ENCODE measurements around the gene P4HA2.
A peak's percentile ranks its signal among the peaks of the same experiment; 100 is the strongest.
"Not testable (repeated sequence)": the region's sequence is repeated elsewhere in the genome, so short reads cannot be mapped to it uniquely, and the experiment has no call there.

The P4HA2 gene

DNA sequence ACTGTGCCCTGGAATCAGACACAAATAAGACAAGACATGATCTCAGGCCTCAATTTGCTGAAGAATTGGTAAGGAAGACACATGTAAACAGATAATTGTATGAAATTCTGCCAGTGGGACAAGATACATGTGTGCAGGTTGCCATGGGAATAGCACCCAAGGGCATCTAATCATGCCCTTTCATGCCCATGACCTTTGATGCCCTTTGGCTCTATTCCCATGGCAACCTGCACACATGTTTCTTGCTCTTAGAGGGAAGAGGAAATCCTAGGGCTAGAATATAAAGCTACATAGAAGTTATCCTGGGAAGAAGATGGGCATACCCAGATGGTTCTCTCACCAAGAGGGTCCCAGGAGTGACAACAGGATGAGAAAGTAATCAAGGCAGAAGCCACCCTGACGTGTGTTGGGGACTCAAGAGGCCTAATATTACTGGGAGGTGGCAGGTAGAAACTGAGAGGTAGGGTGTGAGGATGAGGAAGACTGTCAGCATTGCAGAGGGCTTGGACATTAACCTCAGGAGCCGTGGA is 34.4 kb downstream of the P4HA2 start:
- DNase-seq, result no peak

DNA sequence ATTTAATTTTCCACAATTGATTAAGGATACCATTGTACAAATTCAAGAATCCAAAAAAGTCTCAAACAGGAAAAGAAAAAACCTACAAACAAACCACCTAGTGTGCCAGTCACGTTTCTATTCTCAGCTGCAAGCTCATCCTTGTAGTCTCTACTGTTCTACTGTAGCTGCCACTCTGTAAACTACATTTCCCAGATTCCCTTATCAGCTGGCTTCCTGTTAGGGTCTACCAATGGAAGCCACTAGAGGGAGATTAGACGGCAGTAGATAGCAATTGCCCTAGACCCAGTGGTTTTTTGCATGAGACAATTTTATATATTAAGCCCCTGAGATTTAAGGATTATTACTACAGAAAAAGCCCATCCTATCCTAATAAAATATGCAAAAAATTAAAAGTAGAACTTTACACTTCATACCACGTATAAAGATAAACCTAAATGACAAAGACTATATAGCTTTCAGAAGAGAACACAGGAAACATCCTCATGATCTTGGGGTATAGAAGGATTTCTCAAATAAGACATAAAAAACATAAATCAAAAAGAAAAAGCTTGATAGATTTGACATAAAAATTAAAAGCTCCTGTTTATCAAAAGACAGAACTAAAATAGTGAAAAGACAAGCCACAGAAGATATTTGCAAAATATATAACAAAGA is 37.4 kb downstream of the P4HA2 start:
- DNase-seq, result no peak

DNA sequence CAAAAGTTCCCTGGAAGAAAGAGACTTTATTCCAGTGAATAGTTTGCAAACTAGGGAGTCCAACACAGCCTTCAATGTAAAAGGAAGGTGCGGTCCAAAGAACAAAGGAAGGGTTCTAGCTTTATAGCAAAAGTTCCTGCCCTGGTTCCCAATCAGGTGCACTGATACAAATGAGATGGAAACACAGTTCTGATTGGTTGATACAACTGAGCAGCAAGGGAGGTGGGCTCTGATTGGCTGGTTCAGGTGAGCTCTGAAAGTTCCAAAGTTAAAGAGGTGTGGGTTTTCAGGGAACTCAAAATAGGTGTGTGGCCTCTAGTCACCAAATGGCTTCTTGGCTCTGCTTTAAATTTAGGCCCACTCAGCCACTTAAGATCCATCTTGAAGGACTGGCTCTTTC is 43.1 kb downstream of the P4HA2 start:
- DNase-seq, result no peak

DNA sequence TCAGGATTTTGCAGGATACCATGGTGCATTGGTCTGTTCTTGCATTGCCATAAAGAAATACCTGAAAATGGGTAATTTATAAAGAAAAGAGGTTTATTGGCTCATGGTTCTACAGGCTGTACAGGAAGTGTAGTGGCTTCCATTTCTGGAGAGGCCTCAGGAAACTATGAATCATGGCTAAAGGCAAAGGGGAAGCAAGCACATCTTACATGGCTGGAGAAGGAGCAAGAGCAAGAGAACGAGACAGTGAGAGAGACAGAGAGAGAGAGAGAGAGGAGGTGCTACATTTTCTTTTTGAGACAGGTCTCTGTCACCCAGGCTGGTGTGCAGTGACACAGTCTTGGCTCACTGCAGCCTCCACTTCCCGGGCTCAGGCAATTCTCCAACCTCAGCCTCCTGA is 43.9 kb downstream of the P4HA2 start:
- DNase-seq, result no peak

DNA sequence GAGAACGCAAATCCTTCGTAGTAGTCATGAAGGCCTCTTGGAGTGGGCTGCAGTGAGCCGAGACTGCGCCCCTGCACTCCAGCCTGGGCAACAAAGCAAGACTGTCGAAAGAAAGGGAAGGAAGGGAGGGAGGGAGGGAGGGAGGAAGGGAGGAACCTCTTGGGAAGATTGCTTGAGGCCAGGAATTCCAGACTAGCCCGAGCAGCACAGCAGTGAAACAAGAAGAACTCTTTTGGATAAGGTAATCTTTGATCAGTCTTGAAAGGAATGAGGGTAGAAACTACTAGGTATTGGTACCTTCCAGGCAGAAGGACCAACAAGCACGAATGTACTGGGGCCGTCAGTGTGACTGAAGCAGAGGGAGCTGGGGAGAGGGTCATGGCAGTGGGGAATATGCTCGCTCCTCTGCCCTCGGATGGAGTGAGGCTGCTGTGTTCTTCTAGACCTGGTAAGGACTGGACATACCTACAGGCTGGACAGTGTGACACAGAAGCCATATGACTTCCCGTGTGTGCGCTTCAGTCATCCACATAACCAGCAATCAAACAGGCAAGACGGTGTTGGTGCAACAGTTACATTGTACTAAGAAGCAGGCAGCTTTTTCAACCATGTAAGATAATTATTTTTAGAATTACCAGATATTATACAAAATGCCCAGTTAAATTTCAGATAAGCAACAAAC is 45.2 kb downstream of the P4HA2 start:
- DNase-seq, result no peak

DNA sequence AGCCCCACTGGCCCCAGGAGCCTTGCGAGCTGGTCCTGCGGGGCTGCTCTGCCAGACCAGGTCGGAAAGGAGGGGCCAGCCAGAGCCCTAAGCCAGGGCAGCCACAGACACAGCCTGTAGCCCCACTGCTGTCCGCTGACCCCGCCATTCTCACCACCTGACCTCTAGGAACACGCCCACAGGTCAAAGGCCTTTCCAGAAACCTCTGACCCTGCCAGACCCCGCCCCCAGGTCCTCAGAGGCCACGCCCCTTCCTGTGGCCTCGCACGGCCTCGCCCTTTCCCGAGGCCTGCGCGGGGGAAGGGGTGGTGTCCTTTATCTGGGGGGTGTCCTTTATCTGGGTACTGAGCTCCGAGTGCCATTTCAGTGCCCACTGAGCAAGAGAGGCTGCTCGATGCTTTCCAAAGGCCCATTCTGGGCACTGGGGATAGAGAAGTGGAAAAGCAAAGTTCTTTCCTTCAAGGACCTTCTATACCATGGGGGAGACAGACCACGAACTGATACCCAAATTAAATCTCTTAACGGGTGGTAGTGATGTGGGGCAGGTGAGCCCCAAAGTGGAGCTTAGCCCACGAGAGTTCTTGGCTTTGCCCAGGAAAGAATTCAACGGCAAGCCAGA is 46.5 kb downstream of the P4HA2 start:
- DNase-seq, result no peak

DNA sequence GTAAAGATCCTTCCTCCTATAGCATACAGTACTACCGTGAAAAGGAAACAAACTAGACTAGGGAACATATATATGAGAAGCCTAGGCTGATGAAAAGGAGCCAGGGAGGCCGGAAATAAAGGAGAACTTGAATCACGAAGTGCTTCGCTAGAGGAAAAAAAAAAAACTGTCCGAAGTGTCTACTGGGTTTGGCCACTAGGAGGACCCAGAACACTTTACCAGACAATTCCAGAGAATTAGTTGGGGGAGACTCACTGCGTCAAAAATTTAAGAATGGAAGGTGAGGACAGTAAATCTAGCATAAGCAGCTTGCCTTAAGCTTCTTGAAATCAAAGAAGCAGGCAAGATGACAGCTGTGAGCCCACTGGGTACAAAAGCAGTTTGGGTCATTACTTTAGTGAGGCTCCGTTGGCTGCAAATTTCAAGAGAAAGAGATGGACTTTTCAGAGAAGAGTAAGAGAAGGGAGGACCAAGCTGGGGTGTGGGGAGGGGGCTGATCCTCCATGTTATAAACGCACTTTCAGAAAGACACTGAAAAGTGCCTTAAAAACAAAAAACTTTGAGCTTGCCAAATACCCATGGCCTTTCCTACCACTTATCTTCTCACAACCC is 47.4 kb downstream of the P4HA2 start:
- DNase-seq, result peak; percentile 57

DNA sequence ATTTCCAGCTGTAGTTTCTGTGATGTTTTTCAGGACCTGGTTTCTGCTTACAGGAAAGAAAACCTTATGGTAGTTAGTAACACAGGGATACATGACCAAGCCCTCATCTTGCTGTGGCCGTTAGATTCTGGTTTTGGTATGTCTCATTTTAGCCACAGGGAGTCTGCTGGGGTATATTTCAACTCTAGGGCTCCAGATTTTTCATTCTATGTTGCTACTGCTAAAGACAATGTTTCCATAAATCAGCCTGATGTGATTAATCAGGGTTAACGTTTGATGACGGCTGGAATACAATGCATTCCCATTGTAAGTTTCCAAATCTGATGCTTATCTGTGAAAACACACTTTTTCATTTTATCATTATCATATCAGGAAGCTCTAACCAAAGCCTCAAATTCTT is 48.2 kb downstream of the P4HA2 start:
- no peak for DNase-seq

DNA sequence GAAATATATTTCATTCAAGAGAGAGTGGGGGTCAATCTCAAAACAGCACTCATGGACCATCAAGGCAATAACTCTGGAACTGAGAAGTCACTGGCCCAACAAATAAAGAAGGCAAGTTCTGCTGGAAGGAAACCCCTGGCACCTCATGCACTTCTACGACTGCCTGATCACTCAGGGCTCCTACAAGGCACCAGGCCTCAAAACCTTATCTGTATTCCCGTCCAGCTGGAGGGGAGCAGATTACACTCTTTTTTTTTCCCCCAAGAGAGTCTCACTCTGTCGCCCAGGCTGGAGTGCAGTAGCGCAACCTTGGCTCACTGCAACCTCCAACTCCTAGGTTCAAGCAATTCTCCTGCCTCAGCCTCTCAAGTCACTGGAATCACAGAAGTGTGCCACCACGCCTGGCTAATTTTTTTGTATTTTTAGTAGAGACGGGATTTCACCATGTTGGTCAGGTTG is 49.9 kb downstream of the P4HA2 start:
- no peak for DNase-seq

DNA sequence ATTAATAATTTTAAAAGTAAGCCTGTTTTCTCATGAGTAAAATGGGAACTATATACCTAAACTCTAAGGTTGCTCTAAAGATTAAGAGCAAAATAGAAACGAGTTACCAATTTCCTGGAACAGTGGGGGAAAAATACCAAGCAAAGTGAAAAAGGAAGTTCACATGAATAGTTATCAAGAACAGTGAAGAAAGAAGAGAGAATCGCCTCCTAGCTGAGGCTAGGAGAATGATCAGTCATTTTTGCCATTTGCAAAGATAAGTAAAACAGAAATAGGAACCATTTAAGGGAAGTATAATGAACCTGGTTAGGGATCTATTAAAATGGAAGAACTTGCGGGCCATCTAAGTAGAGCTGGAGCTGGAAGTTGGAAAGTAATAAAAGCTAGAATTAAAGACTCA is 50.7 kb downstream of the P4HA2 start:
- no peak for DNase-seq

DNA sequence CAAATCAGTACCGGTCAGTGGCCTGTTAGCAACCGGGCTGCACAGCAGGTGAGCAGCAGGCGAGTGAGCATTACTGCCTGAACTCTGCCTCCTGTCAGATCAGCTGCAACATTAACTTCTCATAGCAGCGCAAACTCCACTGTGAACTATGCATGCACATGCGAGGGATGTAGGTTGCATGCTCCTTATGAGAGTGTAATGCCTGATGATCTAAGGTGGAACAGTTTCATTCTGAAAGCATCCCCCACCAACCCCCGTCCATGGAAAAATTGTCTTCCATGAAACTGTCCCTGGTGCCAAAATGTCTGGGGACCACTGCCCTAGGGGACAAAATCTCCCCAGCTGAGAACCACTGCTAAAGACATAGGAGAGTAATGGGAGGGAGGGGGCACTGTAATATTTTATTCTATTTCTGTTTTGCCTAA is 51.1 kb downstream of the P4HA2 start:
- peak; percentile 15 for DNase-seq

DNA sequence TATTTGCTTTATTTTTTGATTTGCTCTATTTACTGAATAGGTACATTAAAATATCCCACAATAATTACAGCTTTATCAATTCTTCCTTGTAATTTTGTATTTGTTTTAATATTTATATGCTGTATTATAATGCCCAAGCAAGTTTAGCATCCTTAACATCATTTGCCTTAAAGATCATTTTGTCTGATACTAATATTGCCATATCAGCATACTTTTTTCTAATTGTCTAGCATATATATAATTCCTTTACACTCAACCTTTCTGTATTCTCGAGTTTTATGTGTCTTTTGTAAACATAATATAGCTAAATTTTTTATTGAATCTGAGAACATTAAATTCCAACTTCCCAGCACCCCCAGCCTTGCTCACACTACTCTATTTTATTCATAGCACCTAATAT is 64.7 kb downstream of the P4HA2 start:
- no peak for DNase-seq

DNA sequence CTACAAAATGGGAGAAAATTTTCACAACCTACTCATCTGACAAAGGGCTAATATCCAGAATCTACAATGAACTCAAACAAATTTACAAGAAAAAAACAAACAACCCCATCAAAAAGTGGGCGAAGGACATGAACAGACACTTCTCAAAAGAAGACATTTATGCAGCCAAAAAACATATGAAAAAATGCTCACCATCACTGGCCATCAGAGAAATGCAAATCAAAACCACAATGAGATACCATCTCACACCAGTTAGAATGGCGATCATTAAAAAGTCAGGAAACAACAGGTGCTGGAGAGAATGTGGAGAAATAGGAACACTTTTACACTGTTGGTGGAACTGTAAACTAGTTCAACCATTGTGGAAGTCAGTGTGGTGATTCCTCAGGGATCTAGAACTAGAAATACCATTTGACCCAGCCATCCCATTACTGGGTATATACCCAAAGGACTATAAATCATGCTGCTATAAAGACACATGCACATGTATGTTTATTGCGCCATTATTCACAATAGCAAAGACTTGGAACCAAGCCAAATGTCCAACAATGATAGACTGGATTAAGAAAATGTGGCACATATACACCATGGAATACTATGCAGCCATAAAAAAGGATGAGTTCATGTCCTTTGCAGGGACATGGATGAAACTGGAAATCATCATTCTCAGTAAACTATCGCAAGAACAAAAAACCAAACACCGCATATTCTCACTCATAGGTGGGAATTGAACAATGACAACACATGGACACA is 65.9 kb downstream of the P4HA2 start:
- DNase-seq, result not testable (repeated sequence)

DNA sequence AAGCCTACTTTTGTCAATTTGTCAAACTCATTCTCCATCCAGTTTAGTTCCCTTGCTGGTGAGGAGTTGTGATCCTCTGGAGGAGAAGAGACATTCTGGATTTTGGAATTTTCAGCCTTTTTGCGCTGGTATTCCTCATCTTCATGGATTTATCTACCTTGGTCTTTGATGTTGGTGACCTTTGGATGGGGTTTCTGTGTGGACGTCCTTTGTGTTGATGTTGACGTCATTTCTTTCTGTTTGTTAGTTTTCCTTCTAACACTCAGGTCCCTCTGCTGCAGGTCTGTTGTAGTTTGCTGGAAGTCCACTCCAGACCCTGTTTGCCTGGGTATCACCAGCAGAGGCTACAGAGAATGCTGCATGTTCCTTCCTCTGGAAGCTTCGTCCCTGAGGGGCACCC is 71.2 kb downstream of the P4HA2 start:
- no peak for DNase-seq

DNA sequence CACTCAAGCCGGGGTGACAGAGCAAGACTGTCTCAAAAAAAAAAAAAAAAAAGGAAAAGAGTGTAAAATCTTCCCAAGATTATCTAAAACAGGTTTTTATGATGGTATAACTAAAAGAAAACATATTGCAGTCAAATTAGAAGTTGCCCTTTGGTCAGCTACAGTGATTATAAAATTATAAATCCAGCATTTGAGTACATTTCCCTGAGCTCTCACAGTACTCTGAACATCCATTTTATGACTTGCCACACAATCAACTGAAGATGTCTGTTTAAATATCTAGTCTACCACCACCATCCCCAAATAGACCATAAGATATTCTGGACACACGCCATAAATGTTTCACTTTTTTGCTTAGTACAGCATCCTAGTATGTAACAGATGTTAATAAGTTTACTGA is 77.1 kb downstream of the P4HA2 start:
- DNase-seq, result no peak

DNA sequence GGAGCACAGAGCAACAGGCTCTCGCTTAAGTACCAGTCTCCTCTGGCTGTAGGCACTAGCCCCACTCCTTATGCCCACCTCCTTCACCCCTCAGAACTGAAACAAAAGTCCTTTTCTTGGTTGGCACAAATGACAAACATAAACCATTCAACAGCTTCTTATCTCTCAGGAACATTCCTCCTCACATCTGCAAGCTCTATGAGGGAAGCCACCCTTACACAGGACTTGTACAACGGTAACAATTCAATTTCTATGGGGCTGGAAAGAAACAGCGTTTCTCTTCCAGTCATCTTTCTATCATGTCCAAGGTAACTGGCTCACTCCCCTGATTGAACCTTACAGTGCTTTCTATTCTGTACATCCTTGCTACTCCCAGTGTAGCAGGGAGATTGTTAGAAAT is 80.0 kb downstream of the P4HA2 start:
- no peak for DNase-seq

DNA sequence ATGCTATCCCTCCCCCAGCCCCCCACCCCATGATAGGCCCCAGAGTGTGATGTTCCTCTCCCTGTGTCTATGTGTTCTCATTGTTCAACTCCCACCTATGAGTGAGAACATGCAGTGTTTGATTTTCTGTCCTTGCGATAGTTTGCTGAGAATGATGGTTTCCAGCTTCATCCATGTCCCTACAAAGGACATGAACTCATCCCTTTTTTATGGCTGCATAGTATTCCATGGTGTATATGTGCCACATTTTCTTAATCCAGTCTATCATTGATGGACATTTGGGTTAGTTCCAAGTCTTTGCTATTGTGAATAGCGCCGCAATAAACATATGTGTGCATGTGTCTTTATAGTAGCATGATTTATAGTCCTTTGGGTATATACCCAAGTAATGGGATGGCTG is 82.3 kb downstream of the P4HA2 start:
- not testable (repeated sequence) for DNase-seq

DNA sequence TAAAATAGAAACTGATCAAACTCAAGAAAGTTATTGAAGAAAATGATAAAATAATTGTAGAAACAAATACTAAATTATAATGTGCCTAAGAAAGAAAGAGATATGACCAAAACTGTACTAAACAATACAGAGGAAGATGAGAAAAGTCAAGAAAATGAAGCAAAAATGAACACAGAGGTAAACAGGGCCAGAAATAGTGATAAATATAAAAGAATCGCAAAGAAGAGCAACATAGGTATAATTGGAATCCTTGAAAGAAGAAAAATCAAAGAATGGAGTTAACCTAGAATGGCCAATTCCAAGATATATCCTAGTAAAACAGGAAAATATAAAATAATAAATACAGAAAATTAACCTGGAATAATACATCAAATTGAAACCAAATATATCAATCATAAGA is 84.5 kb downstream of the P4HA2 start:
- DNase-seq, result no peak

DNA sequence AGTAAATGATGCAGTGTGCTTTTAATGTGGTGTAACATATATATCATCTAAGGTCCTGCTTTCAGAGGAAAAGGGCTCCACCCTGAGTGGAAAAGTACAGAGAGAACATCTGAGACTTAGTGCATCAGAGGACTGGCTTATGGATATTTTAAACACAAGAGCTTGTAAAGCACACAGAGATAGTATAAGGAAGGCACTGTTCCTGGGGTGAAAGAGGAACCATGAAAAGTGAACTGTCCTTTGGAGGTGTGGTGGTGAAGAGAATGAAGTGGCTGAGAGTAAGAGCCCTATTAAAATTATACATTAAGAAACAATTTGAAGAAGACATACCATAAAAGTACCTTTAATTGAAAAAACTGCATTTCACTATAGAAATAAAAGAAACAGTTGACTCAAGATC is 85.2 kb downstream of the P4HA2 start:
- no peak for DNase-seq
